NCI-H1417 treated with DMSO at 0.1 percent for 48 hours (cell line): ENCODE data around the gene WDR19.
"Not testable (repeated sequence)": the region's sequence is repeated elsewhere in the genome, so short reads cannot be mapped to it uniquely, and the experiment has no call there.

ENCODE experiments used
- DNase-seq: peaks from one replicate; lab custom pipeline; 2025; lab: John Stamatoyannopoulos, UW

Gene WDR19

GRCh38 chr4:39233114-39233513 is 50.8 kb downstream of the WDR19 start:
- DNase-seq, result no peak

GRCh38 chr4:39233783-39234182 is 51.5 kb downstream of the WDR19 start:
- no peak for DNase-seq

- DNase-seq, result no peak
Measured at GRCh38 chr4:39235021-39235420, 52.7 kb downstream of the WDR19 start.

- no peak for DNase-seq
Measured at GRCh38 chr4:39235696-39236095, 53.4 kb downstream of the WDR19 start.

GRCh38 chr4:39237179-39237578 is 54.9 kb downstream of the WDR19 start:
- no peak for DNase-seq

- DNase-seq, result no peak
Measured at GRCh38 chr4:39243462-39243861, 61.1 kb downstream of the WDR19 start.

- DNase-seq, result no peak
Measured at GRCh38 chr4:39255266-39255665, 72.9 kb downstream of the WDR19 start.

GRCh38 chr4:39255871-39256270 is 73.5 kb downstream of the WDR19 start:
- no peak for DNase-seq

- no peak for DNase-seq
Measured at GRCh38 chr4:39256436-39256835, 74.1 kb downstream of the WDR19 start.

- DNase-seq, result no peak
Measured at GRCh38 chr4:39259571-39260330, 77.4 kb downstream of the WDR19 start.

- no peak for DNase-seq
Measured at GRCh38 chr4:39263895-39264294, 81.6 kb downstream of the WDR19 start.

- no peak for DNase-seq
Measured at GRCh38 chr4:39274503-39274902, 92.2 kb downstream of the WDR19 start.

GRCh38 chr4:39277661-39278060 is 95.3 kb downstream of the WDR19 start:
- not testable (repeated sequence) for DNase-seq

- DNase-seq, result no peak
Measured at GRCh38 chr4:39278476-39278875, 96.1 kb downstream of the WDR19 start.

GRCh38 chr4:39279416-39279815 is 97.1 kb downstream of the WDR19 start:
- DNase-seq, result no peak

- DNase-seq, result no peak
Measured at GRCh38 chr4:39280770-39281169, 98.4 kb downstream of the WDR19 start.

- no peak for DNase-seq
Measured at GRCh38 chr4:39285111-39285795, 102.9 kb downstream of the WDR19 start.

- no peak for DNase-seq
Measured at GRCh38 chr4:39285853-39286252, 103.5 kb downstream of the WDR19 start.

GRCh38 chr4:39286263-39286662 is 103.9 kb downstream of the WDR19 start:
- no peak for DNase-seq

GRCh38 chr4:39287223-39287622 is 104.9 kb downstream of the WDR19 start:
- DNase-seq, result no peak

- no peak for DNase-seq
Measured at GRCh38 chr4:39291686-39292085, 109.4 kb downstream of the WDR19 start.

- DNase-seq, result not testable (repeated sequence)
Measured at GRCh38 chr4:39292433-39292832, 110.1 kb downstream of the WDR19 start.

GRCh38 chr4:39295784-39296183 is 113.5 kb downstream of the WDR19 start:
- DNase-seq, result no peak

- no peak for DNase-seq
Measured at GRCh38 chr4:39302901-39303300, 120.6 kb downstream of the WDR19 start.
